Right cardiac atrium (tissue), 5 donors: ENCODE data around the gene PKP4. TPM values are rescaled to one million over a fixed set of nuclear protein-coding genes. Genes with fewer than 3 reads are reported as not detected.
A peak's percentile ranks its signal among the peaks of the same experiment; 100 is the strongest.

Source experiments
- ATAC-seq, 2 donors: fragments of 200-7000 bp; cut with Tn5 transposase; one replicate each; pipeline versions ENCODE4 v1.8.0 to v1.9.1; 2020; ENCODE audit warnings: moderate library complexity in 2 of 2, mild to moderate bottlenecking in 1 of 2
- DNase-seq, 3 donors: peaks; one replicate each; pipeline ENCODE4 v3.0.0-alpha.2; 2020
- H3K27ac ChIP-seq: one replicate; pipeline ENCODE4 v1.5.1; 2013; ENCODE audit warnings: mild to moderate bottlenecking, low read length, control low read depth, moderate library complexity
- H3K27me3 ChIP-seq: one replicate; pipeline ENCODE4 v1.6.1; 2013; ENCODE audit not compliant: control insufficient read depth, insufficient read depth
- H3K4me1 ChIP-seq: one replicate; pipeline ENCODE4 v1.6.1; 2013; ENCODE audit warnings: low read length; ENCODE audit not compliant: control insufficient read depth, insufficient read depth
- H3K4me3 ChIP-seq: one replicate; pipeline ENCODE4 v1.5.1; 2013; ENCODE audit warnings: low read length, control low read depth
- H3K9me3 ChIP-seq: one replicate; pipeline ENCODE4 v1.6.1; 2013; ENCODE audit warnings: low read length; ENCODE audit not compliant: control insufficient read depth
- WGBS: extraction: QIAGEN DNeasy Blood & Tissue Kit; methylation state at CpG from one replicate; pipeline ENCODE4 v1.1.7; 2013; 5-methylcytosine and 5-hydroxymethylcytosine counted together
- intact Hi-C, 4 donors: fragments of 100-400 bp; cut with DNase I; formaldehyde crosslinking; loops; one replicate each; pipeline versions ENCODE4 v1.11.0 to v1.14.0; 2022 to 2023
- polyA plus RNA-seq: library from polyadenylated mRNA; stranded (reverse); fragments of 200-250 nt; gene quantifications from one replicate; pipeline ENCODE4 v1.2.3, GENCODE V29; 2013
- total RNA-seq, 4 donors: library from RNA; stranded (reverse); fragmentation: NEBNext Ultra II Directional; extraction: Animal tissue kit (Norgen Biotek cat#: 25700); gene quantifications; one replicate each; pipeline ENCODE4 v1.2.1, GENCODE V29; 2021
- donor health status: healthy with polysubstance abuse.
- donor health status: DM: no; HTN: yes; CAD: no.
- donor health status: DM: no; HTN: no; CAD: no.
- donor health status: DM: no; HTN: yes; CAD: no; lungs with severe emphysema.
- donor health status: DM: yes; HTN: yes; CAD: no.

The PKP4 gene
- total and polyA plus RNA-seq, 5 donors, result 32.4 to 74.8 (median 54.5) TPM

- WGBS, result 76% methylated on average over 1 of the region's 1 CpG
- Histone ChIP-seq H3K4me1 (peaks cover 6% of the 10 kb centered on the region), H3K9me3 (no peaks in the 10 kb centered on the region), H3K27me3 (no peaks in the 10 kb centered on the region), H3K27ac (no peak overlapping the region), H3K4me3 (no peak overlapping the region)
- intact Hi-C loops, result no loop called here
- DNase-seq (no peak), ATAC-seq (no peak)
These were observed 55.6 kb downstream of the PKP4 start for GRCh38 chr2:158512323-158512722.

- ATAC-seq (no peak), DNase-seq (no peak)
- WGBS, result 96% methylated on average over 5 of the region's 5 CpGs
- Histone ChIP-seq H3K9me3 (no peaks in the 10 kb centered on the region), H3K27me3 (no peaks in the 10 kb centered on the region), H3K4me3 (no peak overlapping the region), H3K4me1 (peaks cover 6% of the 10 kb centered on the region), H3K27ac (no peak overlapping the region)
- intact Hi-C loops, result no loop called here
These were observed 57.1 kb downstream of the PKP4 start for GRCh38 chr2:158513841-158514240.

- peak in 1 of 3 donors; percentile 29 for DNase-seq
- no peak overlapping the region for H3K4me3 ChIP-seq
- WGBS, result 72% methylated on average over 3 of the region's 3 CpGs
- ATAC-seq, result peak; percentile 38 to 67
- H3K27ac ChIP-seq, result no peak overlapping the region
- H3K9me3 ChIP-seq, result no peaks in the 10 kb centered on the region
- no peaks in the 10 kb centered on the region for H3K27me3 ChIP-seq
- no peaks in the 10 kb centered on the region for H3K4me1 ChIP-seq
- intact Hi-C loops, result no loop called here
These were observed 61.3 kb downstream of the PKP4 start for GRCh38 chr2:158518084-158518483.

GRCh38 chr2:158519481-158519880 lies 62.7 kb downstream of the PKP4 start:
- no peaks in the 10 kb centered on the region for H3K27me3 ChIP-seq
- no peaks in the 10 kb centered on the region for H3K9me3 ChIP-seq
- WGBS, result 67% methylated on average over 2 of the region's 2 CpGs
- DNase-seq (no peak), ATAC-seq (no peak)
- H3K27ac ChIP-seq, result no peak overlapping the region
- no peak overlapping the region for H3K4me3 ChIP-seq
- H3K4me1 ChIP-seq, result no peaks in the 10 kb centered on the region
- intact Hi-C loops, result no loop called here

GRCh38 chr2:158529379-158530259 lies 72.9 kb downstream of the PKP4 start:
- Histone ChIP-seq H3K4me3 (no peak overlapping the region), H3K27me3 (no peaks in the 10 kb centered on the region), H3K27ac (no peak overlapping the region), H3K4me1 (no peaks in the 10 kb centered on the region), H3K9me3 (no peaks in the 10 kb centered on the region)
- 78% methylated on average over 4 of the region's 4 CpGs for WGBS
- no peak for DNase-seq
- intact Hi-C loops, result no loop called here
- peak in 1 of 2 donors; percentile 68 for ATAC-seq

- Histone ChIP-seq H3K27me3 (no peaks in the 10 kb centered on the region), H3K4me3 (no peak overlapping the region), H3K27ac (no peak overlapping the region), H3K4me1 (no peaks in the 10 kb centered on the region), H3K9me3 (no peaks in the 10 kb centered on the region)
- DNase-seq, result no peak
- intact Hi-C loops, result no loop called here
- ATAC-seq, result no peak
- 95% methylated on average over 1 of the region's 1 CpG for WGBS
These were observed 74.1 kb downstream of the PKP4 start for GRCh38 chr2:158530829-158531228.

GRCh38 chr2:158533009-158533408 lies 76.3 kb downstream of the PKP4 start:
- Histone ChIP-seq H3K4me1 (no peaks in the 10 kb centered on the region), H3K27ac (no peak overlapping the region), H3K27me3 (no peaks in the 10 kb centered on the region), H3K9me3 (no peaks in the 10 kb centered on the region), H3K4me3 (no peak overlapping the region)
- DNase-seq, result peak in 1 of 3 donors; percentile 28
- intact Hi-C loops, result no loop called here
- no peak for ATAC-seq
- WGBS, result 94% methylated on average over 5 of the region's 5 CpGs

GRCh38 chr2:158539176-158540005 lies 82.6 kb downstream of the PKP4 start:
- Histone ChIP-seq H3K27ac (no peak overlapping the region), H3K27me3 (no peaks in the 10 kb centered on the region), H3K4me1 (peaks cover 3% of the 10 kb centered on the region), H3K4me3 (no peak overlapping the region), H3K9me3 (no peaks in the 10 kb centered on the region)
- ATAC-seq (peak; percentile 59 to 88), DNase-seq (no peak)
- intact Hi-C loops, result no loop called here
- WGBS, result 53% methylated on average over 3 of the region's 3 CpGs

GRCh38 chr2:158542577-158542976 lies 85.8 kb downstream of the PKP4 start:
- Histone ChIP-seq H3K27ac (no peak overlapping the region), H3K4me1 (peaks cover 8% of the 10 kb centered on the region), H3K9me3 (no peaks in the 10 kb centered on the region), H3K4me3 (no peak overlapping the region), H3K27me3 (no peaks in the 10 kb centered on the region)
- no peak for ATAC-seq
- intact Hi-C loops, result no loop called here
- DNase-seq, result no peak
- WGBS, result 98% methylated on average over 1 of the region's 1 CpG

GRCh38 chr2:158543957-158544356 lies 87.2 kb downstream of the PKP4 start:
- H3K4me3 ChIP-seq, result no peak overlapping the region
- H3K9me3 ChIP-seq, result no peaks in the 10 kb centered on the region
- peaks cover 8% of the 10 kb centered on the region for H3K4me1 ChIP-seq
- intact Hi-C loops, result no loop called here
- ATAC-seq, result no peak
- no peak overlapping the region for H3K27ac ChIP-seq
- no peaks in the 10 kb centered on the region for H3K27me3 ChIP-seq
- peak in 1 of 3 donors; percentile 37 for DNase-seq
- WGBS, result 81% methylated on average over 2 of the region's 2 CpGs

- Histone ChIP-seq H3K4me3 (no peak overlapping the region), H3K4me1 (peaks cover 5% of the 10 kb centered on the region), H3K27me3 (no peaks in the 10 kb centered on the region), H3K9me3 (no peaks in the 10 kb centered on the region), H3K27ac (no peak overlapping the region)
- intact Hi-C loops, result no loop called here
- 72% methylated on average over 1 of the region's 1 CpG for WGBS
- DNase-seq, result no peak
- no peak for ATAC-seq
These were observed 88.2 kb downstream of the PKP4 start for GRCh38 chr2:158544998-158545397.
